ENCODE data around the gene PLA2G12A. TPM values are rescaled to one million over a fixed set of nuclear protein-coding genes. Genes with fewer than 3 reads are reported as not detected.
"Not testable (repeated sequence)": the region's sequence is repeated elsewhere in the genome, so short reads cannot be mapped to it uniquely, and the experiment has no call there.

Gene PLA2G12A
- total RNA-seq, 2 experiments from 2014 or later: 23.6 to 29.8 TPM

GRCh38 chr4:109691411-109691920 is 38.4 kb downstream of the PLA2G12A start:
- POLR2A ChIA-PET: no interaction called here
- CTCF ChIA-PET: interaction anchor here (1.3 kb wide), 1 partner anchor 10 kb away, joined by 3 read pairs; no protein-coding TSS in a partner anchor

GRCh38 chr4:109690690-109691410 is 39.0 kb downstream of the PLA2G12A start:
- POLR2A ChIA-PET: no interaction called here
- CTCF ChIA-PET: interaction anchor here (1.2 to 1.3 kb wide), 2 partner anchors 10 kb away, joined by 3 read pairs; no protein-coding TSS in a partner anchor

DNA sequence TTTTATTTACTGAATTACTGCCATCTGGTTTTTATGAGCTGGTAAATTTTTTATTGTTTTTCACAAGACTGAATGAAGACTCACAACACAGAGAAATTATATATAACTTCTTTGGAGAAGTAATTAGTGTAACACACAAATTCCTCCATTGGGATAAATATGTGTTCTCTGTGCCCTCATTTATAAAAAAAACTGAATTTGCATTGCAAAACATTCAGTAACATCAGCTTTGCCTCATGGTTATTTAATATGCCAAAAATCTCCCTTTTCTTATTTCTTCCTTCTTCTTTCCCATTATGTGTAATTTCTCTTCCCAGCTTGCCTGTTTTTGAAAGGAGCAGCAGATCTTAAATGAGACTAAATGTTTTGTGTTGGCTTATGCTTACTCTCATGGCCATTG is 45.1 kb downstream of the PLA2G12A start:
- POLR2A ChIA-PET: interaction anchor here (0.7 kb wide), 1 partner anchor 18 kb away, joined by 3 read pairs; the partner anchor contains the start of gene CASP6
- CTCF ChIA-PET: interaction anchor here (1.0 kb wide), 1 partner anchor 52 kb away, joined by 4 read pairs; no protein-coding TSS in a partner anchor

- ChIA-PET CTCF (no interaction called here), POLR2A (interaction anchor here (0.5 to 0.6 kb wide), 2 partner anchors 19 to 1588 kb away, joined by 3 read pairs; no protein-coding TSS in a partner anchor)
Measured at GRCh38 chr4:109683621-109684253, 46.1 kb downstream of the PLA2G12A start.

- ChIA-PET POLR2A (interaction anchor here (0.6 kb wide), 1 partner anchor 20 kb away, joined by 3 read pairs; no protein-coding TSS in a partner anchor), CTCF (no interaction called here)
Measured at GRCh38 chr4:109682875-109683274, 47.0 kb downstream of the PLA2G12A start.

DNA sequence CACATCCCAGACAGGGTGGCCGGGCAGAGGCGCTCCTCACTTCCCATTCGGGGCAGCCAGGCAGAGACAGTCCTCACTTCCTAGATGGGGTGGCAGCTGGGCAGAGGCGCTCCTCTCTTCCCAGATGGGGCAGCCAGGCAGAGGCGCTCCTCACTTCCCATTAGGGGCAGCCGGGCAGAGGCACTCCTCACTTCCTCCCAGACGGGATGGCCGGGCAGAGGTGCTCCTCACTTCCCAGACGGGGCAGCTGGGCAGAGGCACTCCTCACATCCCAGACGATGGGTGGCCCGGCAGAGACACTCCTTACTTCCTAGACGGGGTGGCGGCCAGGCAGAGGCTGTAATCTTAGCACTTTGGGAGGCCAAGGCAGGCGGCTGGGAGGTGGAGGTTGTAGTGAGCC is 50.9 kb downstream of the PLA2G12A start:
- POLR2A ChIA-PET, CTCF ChIA-PET: not testable (repeated sequence)

- POLR2A ChIA-PET, CTCF ChIA-PET: not testable (repeated sequence)
Measured at GRCh38 chr4:109678472-109678871, 51.4 kb downstream of the PLA2G12A start.

DNA sequence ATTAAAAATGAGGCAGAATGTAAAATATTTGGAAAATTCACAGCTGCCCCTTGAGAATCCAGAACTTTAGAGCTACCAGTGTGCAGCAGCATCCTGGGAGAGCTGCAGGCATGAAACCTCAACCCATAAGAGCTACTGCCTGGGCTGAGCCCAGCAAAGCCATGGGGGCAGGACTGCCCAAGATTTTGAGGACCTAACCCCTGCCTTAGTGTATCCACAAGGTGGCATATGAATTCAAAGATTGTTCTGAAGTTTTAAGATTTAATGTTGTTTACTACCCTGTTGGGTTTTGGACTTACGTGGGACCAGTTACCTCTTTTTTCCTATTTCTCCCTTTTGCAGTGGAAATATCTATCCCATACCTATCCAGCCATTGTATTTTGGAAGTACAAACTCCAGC is 53.0 kb downstream of the PLA2G12A start:
- CTCF ChIA-PET: interaction anchor here (0.7 kb wide), 1 partner anchor 18 kb away, joined by 3 read pairs; no protein-coding TSS in a partner anchor
- POLR2A ChIA-PET: interaction anchor here (0.6 kb wide), 1 partner anchor 117 kb away, joined by 14 read pairs; the partner anchor contains the start of gene MCUB

DNA sequence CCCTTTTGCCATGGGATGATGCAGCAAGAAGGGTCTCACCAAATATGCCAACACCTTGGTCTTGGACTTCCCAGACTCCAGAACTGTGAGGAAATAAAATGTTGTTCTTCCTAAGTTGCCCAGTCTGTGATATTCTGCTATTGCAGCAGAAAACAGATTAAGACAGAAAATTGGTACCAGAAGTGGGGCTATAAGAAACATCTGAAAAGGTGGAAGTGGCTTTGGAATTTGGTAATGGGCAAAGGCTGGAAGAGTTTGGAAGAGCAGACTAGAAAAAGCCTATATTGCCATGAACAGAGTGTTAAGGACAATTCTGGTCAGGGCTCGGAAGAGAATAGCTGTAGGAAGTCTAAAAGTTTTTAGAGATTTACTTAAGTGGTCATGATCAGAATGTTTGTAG is 54.0 kb downstream of the PLA2G12A start:
- ChIA-PET POLR2A (no interaction called here), CTCF (no interaction called here)

- CTCF ChIA-PET: no interaction called here
- POLR2A ChIA-PET: interaction anchor here (0.7 kb wide), 1 partner anchor 114 kb away, joined by 3 read pairs; no protein-coding TSS in a partner anchor
Measured at GRCh38 chr4:109675181-109675580, 54.7 kb downstream of the PLA2G12A start.

DNA sequence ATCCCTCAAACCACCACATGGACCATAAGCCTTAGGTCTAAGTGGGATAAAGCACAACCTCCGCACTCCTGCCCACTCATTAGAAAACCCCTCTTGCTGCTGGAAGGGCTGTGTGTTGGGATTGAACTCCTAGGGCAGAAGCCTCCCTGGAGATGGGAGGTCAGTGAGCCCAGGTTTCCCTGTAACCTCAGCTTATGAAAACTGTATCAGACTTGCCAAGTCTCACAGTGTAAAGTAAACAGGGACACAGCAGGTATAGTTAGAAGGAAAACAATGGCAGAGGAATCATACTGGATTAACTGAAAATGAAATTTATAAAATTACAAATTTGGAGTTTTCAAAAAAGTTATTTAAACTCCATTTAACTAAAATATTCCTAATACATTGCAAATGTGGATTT is 56.6 kb downstream of the PLA2G12A start:
- ChIA-PET CTCF (no interaction called here), POLR2A (no interaction called here)

- ChIA-PET POLR2A (no interaction called here), CTCF (no interaction called here)
Measured at GRCh38 chr4:109672169-109672930, 57.5 kb downstream of the PLA2G12A start.

DNA sequence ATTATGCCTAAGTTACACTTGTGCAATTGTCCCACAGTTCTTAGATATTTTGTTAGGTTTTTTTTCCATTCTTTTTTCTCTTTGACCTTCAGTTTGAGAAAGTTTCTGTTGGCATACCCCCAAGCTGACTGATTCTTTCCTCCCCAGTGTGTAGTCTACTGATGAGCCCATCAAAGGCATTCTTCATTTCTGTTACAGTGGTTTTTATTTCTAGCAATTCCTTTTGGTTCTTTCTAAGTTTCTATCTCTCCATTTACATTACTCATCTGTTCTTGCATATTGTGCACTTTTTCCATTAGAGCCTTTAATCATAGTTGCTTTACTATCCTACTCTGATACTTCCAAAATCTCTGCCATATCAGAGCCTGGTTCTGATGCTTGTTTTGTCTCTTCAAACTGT is 58.5 kb downstream of the PLA2G12A start:
- POLR2A ChIA-PET: no interaction called here
- CTCF ChIA-PET: interaction anchor here (0.8 kb wide), 1 partner anchor 28 kb away, joined by 3 read pairs; no protein-coding TSS in a partner anchor

DNA sequence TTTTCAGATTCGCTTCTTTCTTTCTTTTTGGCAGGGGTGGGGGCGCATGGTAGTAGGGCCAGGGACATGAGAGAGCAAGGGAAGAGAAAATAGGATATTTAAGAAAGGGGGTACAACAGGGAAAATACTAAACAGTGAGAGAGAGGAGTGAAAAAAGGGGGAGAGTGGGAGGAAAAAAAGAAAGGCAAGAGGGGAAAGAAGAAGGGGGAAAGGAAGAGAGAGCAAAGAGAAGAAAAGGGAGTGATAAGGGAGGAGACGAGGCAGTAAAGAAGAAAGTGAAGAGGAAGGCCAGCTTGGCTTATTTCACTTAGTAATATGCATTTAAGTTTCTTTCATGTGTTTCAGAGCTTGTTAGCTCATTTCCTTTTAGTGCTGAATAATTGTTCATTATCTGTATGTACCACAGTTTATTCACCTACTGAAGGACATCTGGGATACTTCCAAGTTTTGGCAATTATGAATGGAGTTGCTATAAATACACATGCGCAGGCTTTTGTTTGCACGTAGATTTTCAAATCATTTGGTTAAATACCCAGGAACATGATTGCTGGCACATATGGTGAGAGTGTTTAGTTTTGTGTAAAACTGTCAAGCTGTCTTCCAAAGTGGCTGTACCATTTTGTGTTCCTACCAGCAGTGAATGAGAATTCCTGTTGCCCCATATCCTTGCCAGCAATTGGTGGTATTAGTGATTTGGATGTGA is 63.9 kb downstream of the PLA2G12A start:
- ChIA-PET CTCF (no interaction called here), POLR2A (no interaction called here)

GRCh38 chr4:109662771-109663170 is 67.1 kb downstream of the PLA2G12A start:
- ChIA-PET CTCF (no interaction called here), POLR2A (no interaction called here)

- CTCF ChIA-PET: no interaction called here
- POLR2A ChIA-PET: no interaction called here
Measured at GRCh38 chr4:109662116-109662515, 67.8 kb downstream of the PLA2G12A start.
